GM23248 (cell line): ENCODE data around the gene RIBC2.

Experiments used
- EZH2 ChIP-seq: fragments of 200-600 bp; sonication (generic); IDR thresholded peaks from 2 replicates; pipeline ENCODE4 v1.6.1; 2018; ENCODE audit warnings: antibody characterized with exemption, mild to moderate bottlenecking; ENCODE audit not compliant: insufficient read depth, poor library complexity, severe bottlenecking
- EZH2phosphoT487 ChIP-seq: fragments of 200-600 bp; sonication (generic); IDR thresholded peaks from 2 replicates; pipeline ENCODE4 v1.6.1; 2018; ENCODE audit warnings: antibody characterized with exemption, moderate library complexity, mild to moderate bottlenecking, low read depth; ENCODE audit not compliant: insufficient read depth

DNA sequence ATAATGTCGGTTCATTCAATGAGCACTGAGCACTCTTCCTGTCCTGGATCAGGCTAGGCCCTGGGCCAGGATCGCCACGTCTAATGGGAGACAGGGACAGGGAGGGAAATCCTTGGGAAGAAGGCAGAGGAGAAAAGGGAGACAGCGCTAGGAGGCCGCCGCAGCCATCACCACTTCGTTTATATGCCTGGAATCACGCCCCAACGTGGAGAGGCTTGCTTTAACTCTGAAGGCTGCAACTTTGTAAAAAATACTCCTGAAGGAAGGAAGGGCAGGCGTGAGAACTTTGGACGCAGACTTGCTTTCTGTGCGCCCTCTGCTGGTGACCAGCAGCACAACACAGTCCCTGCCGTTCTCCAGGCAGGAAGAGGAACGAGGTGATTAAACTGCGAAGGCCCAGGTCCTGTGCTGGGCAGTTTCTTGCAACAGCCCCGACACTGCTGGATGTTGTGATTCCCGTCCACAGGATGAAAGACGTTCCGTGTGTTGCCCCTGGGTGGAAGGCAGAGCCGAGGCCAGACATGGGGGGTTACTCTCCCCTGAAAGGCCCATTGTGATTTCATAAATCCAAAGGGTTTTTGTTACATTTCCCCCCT is 22.1 kb downstream of the RIBC2 start:
- TF ChIP-seq EZH2: no peak
- TF ChIP-seq EZH2phosphoT487: no peak
